Mucosa of descending colon (tissue), 3 donors: ENCODE data around the gene GRM8. TPM values are rescaled to one million over a fixed set of nuclear protein-coding genes. Genes with fewer than 3 reads are reported as not detected.

Source experiments
- ATAC-seq: fragments of 200-7000 bp; cut with Tn5 transposase; one replicate; pipeline ENCODE4 v1.9.1; 2020; ENCODE audit warnings: mild to moderate bottlenecking, moderate library complexity
- DNase-seq, 3 donors: peaks; one replicate each; pipeline ENCODE4 v3.0.0-alpha.2; 2020
- H3K36me3 ChIP-seq: fragments of 200-600 bp; one replicate; pipeline ENCODE4 v1.8.0; 2021; ENCODE audit warnings: low read depth, mild to moderate bottlenecking
- H3K4me1 ChIP-seq: fragments of 200-600 bp; one replicate; pipeline ENCODE4 v1.8.0; 2021; ENCODE audit warnings: low read depth, mild to moderate bottlenecking
- H3K4me3 ChIP-seq: fragments of 200-600 bp; one replicate; pipeline ENCODE4 v1.8.0; 2021; ENCODE audit warnings: mild to moderate bottlenecking
- H3K9me3 ChIP-seq: fragments of 200-600 bp; one replicate; pipeline ENCODE4 v1.8.0; 2021; ENCODE audit warnings: mild to moderate bottlenecking
- intact Hi-C, 2 donors: fragments of 100-400 bp; cut with DNase I in 1 of 2; cut with micrococcal nuclease in 1 of 2; formaldehyde crosslinking; loops; one replicate each; pipeline versions ENCODE4 v1.11.0 to v1.11.1; 2022; cut with DNase I, micrococcal nuclease
- microRNA-seq: library from miRNA; unstranded; fragments of <30 nt; microRNA quantifications from one replicate; pipeline ENCODE4, GENCODE V29; 2019
- total RNA-seq, 3 donors: library from RNA; stranded (reverse); fragmentation: NEBNext Ultra II Directional in 2 of 3; extraction: Animal tissue kit (Norgen Biotek cat#: 25700) in 2 of 3; gene quantifications; one replicate each; pipeline versions ENCODE4 v1.2.1 to v1.2.4, GENCODE V29; 2021 to 2023
- TF ChIP-seq, protein P1 (sequence below): fragments of 200-600 bp; IDR thresholded peaks from one replicate; pipeline ENCODE4 v1.8.0; 2022; ENCODE audit warnings: antibody characterized with exemption, mild to moderate bottlenecking
- donor health status: DM: no; HTN: no; CAD: no; lungs with moderate emphysema.
- donor health status: DM: no; HTN: no; CAD: no.
- donor health status: DM: no; HTN: yes; CAD: no.

Gene GRM8
- total RNA-seq, 3 donors from 2014 or later: 0.41 to 9.2 (median 4.4) TPM

DNA sequence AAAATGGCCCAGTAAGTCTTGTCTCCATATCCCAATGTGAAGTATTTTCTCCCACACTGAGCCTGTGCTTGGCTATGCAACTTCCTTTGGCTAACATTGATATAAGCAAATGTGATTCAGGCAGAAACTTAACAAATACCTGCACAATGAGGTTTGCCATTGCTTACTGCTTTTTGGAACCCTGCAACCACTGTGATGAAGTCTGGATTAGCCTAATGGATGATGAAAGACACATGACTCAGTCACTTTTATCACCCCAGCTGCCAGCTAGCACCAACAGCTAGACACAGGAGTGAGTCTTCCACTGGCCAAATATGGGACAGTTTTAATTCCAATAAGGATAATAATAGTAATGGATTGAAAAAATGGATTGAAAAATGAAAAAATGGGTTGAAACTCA lies 854.5 kb downstream of the GRM8 start:
- no peaks in the 10 kb centered on the region for H3K4me1 ChIP-seq
- TF ChIP-seq, protein P1, sequence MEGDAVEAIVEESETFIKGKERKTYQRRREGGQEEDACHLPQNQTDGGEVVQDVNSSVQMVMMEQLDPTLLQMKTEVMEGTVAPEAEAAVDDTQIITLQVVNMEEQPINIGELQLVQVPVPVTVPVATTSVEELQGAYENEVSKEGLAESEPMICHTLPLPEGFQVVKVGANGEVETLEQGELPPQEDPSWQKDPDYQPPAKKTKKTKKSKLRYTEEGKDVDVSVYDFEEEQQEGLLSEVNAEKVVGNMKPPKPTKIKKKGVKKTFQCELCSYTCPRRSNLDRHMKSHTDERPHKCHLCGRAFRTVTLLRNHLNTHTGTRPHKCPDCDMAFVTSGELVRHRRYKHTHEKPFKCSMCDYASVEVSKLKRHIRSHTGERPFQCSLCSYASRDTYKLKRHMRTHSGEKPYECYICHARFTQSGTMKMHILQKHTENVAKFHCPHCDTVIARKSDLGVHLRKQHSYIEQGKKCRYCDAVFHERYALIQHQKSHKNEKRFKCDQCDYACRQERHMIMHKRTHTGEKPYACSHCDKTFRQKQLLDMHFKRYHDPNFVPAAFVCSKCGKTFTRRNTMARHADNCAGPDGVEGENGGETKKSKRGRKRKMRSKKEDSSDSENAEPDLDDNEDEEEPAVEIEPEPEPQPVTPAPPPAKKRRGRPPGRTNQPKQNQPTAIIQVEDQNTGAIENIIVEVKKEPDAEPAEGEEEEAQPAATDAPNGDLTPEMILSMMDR: no peak
- DNase-seq (no peak), ATAC-seq (no peak)
- no peak overlapping the region for H3K4me3 ChIP-seq
- intact Hi-C loops: no loop called here
- no peaks in the 10 kb centered on the region for H3K9me3 ChIP-seq
- H3K36me3 ChIP-seq: no peaks in the 10 kb centered on the region

DNA sequence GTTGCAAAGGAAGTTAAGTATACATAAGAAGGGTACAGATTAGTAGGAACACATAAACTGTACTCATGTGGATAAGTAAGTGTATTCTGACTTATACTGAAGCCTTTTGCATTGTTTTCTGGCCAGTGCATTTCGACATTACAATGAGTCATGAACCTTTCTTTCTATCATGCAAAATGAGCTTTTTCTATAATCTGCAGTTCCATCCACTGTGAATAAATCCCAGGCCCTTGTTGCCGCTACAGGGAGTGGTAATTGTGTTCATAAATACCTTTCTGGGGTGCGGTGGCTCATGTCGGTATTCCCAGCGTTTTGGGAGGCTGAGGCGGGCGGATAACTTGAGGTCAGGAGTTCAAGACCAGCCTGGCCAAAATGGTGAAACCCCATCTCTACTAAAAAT lies 858.3 kb downstream of the GRM8 start:
- TF ChIP-seq, protein P1: no peak
- Histone ChIP-seq H3K36me3 (no peaks in the 10 kb centered on the region), H3K4me3 (no peak overlapping the region), H3K9me3 (no peaks in the 10 kb centered on the region), H3K4me1 (no peaks in the 10 kb centered on the region)
- intact Hi-C loops: no loop called here
- peak in 1 of 3 donors; percentile 12 for DNase-seq
- no peak for ATAC-seq

Small RNA genes within 50 kb of the gene (microRNA-seq; reads per million reads assigned to microRNA genes)
- 70.1 reads per million, percentile 59 among the genes with 10 or more reads in this experiment for gene MIR592

Other genes with a start within 250 kb of the GRM8 start
- 10 to 100 TPM; 26.9 to 38.7 (median 35.6) TPM for gene ZNF800, start 139.8 kb upstream of the GRM8 start, total RNA-seq